Kidney epithelial cell (primary cell): ENCODE results near the gene KIF4A. TPM values are rescaled to one million over a fixed set of nuclear protein-coding genes. Genes with fewer than 3 reads are reported as not detected.

ENCODE experiments used
- DNase-seq: peaks from one replicate; pipeline ENCODE4 v3.0.0-alpha.2; 2010; ENCODE audit warnings: low read depth
- H3K27me3 ChIP-seq: 2 replicates; pipeline ENCODE4 v1.6.0; 2011; ENCODE audit warnings: low read length; ENCODE audit not compliant: control insufficient read depth, insufficient read depth
- H3K36me3 ChIP-seq: 2 replicates; pipeline ENCODE4 v1.5.1; 2011; ENCODE audit warnings: low read length; ENCODE audit not compliant: control insufficient read depth, insufficient read depth
- H3K4me3 ChIP-seq: 2 replicates; pipeline ENCODE4 v1.5.1; 2011; ENCODE audit warnings: low read depth, mild to moderate bottlenecking, control low read depth, low read length
- total RNA-seq: library from RNA; depleted of rRNA; stranded (reverse); fragments of >200 nt; gene quantifications from 2 replicates; pipeline ENCODE4 v1.2.3, GENCODE V29; 2015
- TF ChIP-seq, protein P1 (sequence below): IDR thresholded peaks from 2 replicates; pipeline ENCODE4 v1.5.1; 2011; ENCODE audit warnings: mild to moderate bottlenecking, moderate library complexity, low read length, control low read depth, inconsistent platforms; ENCODE audit not compliant: insufficient read depth, poor library complexity, severe bottlenecking

The KIF4A gene
- total RNA-seq, 1 donor from 2014 or later, result 4.8 TPM

DNA sequence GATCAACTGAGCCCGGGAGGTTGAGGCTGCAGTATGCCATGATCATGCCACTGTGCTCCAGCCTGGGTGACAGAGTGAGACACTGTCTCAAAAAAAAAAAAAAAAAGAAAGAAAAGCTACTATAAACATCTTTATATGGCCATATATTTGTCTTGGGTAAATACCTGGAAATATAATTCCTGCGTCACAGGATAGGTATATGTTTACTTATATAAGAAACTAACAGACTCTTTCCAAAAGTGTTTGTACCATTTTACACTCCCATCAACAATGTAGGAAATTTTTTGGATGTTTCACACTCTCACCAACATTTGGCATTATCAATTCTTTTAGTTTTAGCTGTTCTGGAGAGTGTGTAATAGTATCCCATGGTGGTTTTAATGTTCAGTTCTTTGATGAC, 42.7 kb upstream of the KIF4A start:
- Histone ChIP-seq H3K36me3 (no peaks in the 10 kb centered on the region), H3K27me3 (no peaks in the 10 kb centered on the region), H3K4me3 (no peak overlapping the region)
- DNase-seq, result no peak
- TF ChIP-seq, protein P1, sequence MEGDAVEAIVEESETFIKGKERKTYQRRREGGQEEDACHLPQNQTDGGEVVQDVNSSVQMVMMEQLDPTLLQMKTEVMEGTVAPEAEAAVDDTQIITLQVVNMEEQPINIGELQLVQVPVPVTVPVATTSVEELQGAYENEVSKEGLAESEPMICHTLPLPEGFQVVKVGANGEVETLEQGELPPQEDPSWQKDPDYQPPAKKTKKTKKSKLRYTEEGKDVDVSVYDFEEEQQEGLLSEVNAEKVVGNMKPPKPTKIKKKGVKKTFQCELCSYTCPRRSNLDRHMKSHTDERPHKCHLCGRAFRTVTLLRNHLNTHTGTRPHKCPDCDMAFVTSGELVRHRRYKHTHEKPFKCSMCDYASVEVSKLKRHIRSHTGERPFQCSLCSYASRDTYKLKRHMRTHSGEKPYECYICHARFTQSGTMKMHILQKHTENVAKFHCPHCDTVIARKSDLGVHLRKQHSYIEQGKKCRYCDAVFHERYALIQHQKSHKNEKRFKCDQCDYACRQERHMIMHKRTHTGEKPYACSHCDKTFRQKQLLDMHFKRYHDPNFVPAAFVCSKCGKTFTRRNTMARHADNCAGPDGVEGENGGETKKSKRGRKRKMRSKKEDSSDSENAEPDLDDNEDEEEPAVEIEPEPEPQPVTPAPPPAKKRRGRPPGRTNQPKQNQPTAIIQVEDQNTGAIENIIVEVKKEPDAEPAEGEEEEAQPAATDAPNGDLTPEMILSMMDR, result no peak

DNA sequence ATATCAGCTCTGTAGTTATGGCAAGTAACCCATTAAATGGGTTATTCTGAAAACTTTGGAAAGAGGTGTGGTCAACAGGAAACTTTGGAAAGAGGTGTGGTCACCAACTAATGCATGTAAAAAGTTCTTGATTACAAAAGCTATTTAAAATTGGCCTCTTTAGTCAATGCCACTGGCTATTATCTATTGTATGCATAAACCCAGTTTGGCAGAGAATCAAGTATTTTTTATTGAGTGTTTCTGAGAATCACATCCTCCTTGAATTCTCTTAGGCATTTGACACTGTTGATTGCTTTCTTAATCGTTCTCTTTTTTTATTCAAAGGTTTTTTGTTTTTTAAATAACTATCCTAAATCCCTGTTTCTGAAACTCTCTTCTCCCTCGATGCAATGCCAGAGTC, 37.4 kb upstream of the KIF4A start:
- TF ChIP-seq, protein P1, result no peak
- DNase-seq, result no peak
- Histone ChIP-seq H3K4me3 (no peak overlapping the region), H3K27me3 (no peaks in the 10 kb centered on the region), H3K36me3 (no peaks in the 10 kb centered on the region)

DNA sequence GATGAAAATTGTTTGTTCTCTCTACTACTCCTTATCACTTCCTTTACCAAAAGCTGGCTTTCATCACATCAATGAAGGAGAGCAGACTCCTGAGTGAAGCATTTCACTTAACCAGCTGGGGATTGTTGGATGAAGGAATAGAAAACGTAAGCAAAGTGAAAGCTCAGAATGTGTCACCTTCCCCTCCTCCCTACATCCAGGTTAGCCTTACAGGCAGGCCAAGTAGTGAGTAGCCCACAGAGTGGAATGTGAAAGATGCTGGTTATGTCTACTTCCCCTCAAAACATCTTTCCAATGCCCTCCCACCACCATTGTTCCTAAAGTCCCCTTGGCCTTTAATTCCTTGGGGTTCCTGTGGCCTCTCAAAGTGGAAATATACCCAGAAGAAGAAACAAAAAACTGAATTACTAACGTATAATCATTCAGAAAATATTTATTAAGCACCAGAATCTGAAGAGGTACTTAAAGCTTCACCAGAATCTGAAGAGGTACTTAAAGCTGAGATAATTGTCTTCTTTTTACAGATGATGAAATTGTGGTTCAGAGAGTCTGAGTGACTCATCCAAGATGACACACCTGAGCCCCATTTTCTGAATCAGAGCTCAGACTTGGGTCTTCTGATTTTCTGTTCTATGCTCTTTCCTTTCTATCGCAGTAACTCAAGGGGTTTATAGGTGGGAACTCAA, 36.4 kb upstream of the KIF4A start:
- DNase-seq, result no peak
- H3K36me3 ChIP-seq, result no peaks in the 10 kb centered on the region
- TF ChIP-seq, protein P1, result no peak
- H3K27me3 ChIP-seq, result no peaks in the 10 kb centered on the region
- no peak overlapping the region for H3K4me3 ChIP-seq

DNA sequence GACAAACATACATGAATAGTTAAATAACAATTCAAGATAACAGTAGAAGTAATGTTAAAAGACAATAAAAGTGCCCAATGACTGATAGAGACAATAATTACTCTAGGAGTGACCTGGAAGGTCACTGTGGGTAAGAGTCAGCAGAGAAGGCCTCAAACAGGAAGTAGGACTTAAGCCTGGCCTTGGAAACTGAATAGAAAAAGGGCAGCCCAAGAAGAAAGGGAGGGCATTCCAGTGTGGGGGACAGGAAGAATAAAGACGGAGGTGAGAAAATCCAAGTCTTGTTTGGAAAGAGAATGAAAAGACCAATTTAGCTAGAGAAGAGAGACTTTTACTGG, 35.9 kb upstream of the KIF4A start:
- H3K27me3 ChIP-seq, result no peaks in the 10 kb centered on the region
- no peaks in the 10 kb centered on the region for H3K36me3 ChIP-seq
- DNase-seq, result no peak
- H3K4me3 ChIP-seq, result no peak overlapping the region
- TF ChIP-seq, protein P1, result no peak

DNA sequence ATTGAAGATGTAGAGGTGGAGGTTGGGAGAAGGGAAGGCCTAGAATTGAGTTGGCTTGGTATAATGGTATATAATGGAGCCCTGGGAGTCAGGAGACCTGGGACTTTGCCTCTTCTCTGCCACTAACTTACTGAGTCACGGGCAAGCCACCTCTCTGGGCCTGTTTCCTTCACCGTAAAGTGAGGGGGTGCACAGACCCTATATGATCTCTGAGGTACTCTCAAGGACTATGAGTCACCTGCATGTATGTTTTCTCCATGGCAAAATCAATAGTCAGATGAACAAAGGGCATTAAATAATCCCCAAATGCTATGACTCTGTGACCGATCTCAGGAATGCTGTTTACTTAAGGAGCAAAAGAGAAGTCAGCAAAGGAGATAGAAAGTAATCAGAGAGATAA, 35.0 kb upstream of the KIF4A start:
- Histone ChIP-seq H3K27me3 (no peaks in the 10 kb centered on the region), H3K36me3 (no peaks in the 10 kb centered on the region), H3K4me3 (no peak overlapping the region)
- TF ChIP-seq, protein P1, result no peak
- no peak for DNase-seq

DNA sequence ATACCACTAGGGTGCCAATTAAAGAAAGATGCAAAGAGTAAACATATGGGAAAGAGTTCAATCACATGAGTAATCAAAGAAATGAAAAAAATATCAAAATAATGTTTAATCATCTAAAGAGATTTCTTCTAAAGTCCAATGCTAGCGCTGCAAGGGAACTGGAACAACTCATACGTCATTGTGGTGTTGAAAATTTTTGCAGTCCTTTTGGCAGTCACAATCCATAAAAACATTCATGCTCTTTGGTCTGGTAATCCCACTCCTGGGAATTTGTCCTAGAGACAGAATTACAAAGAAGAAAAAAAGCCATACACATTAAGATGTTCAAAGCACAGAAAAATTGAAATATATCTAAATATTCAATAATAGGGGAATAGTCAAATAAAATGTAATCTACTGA, 34.5 kb upstream of the KIF4A start:
- no peaks in the 10 kb centered on the region for H3K27me3 ChIP-seq
- no peak for DNase-seq
- no peak overlapping the region for H3K4me3 ChIP-seq
- TF ChIP-seq, protein P1, result no peak
- H3K36me3 ChIP-seq, result no peaks in the 10 kb centered on the region
